Activated CD8-positive, alpha-beta T cell treated with anti-CD3 and anti-CD28 coated beads for 36 hours (primary cell): ENCODE data around the gene MCMBP. TPM values are rescaled to one million over a fixed set of nuclear protein-coding genes. Genes with fewer than 3 reads are reported as not detected.
"Not testable (repeated sequence)": the region's sequence is repeated elsewhere in the genome, so short reads cannot be mapped to it uniquely, and the experiment has no call there.

Experiments
- ATAC-seq: fragments of 200-7000 bp; cut with Tn5 transposase; one replicate; pipeline ENCODE4 v1.10.0; 2021; ENCODE audit warnings: mild to moderate bottlenecking, moderate library complexity
- CTCF ChIA-PET: fragments of 350-600 bp; sonication (Branson Sonifier 250); formaldehyde crosslinking; loops from one replicate; lab custom pipeline; 2021; ENCODE audit warnings: antibody characterized with exemption; lab: Charles Lee
- POLR2A ChIA-PET: fragments of 350-600 bp; sonication (Branson Sonifier 250); formaldehyde crosslinking; loops from one replicate; lab custom pipeline; 2021; ENCODE audit warnings: antibody characterized with exemption; lab: Charles Lee
- DNase-seq: peaks from one replicate; pipeline ENCODE4 v3.0.0-alpha.2; 2020
- H3K27ac Mint-ChIP-seq: one replicate; pipeline ENCODE4 v1.8.0; 2021; ENCODE audit warnings: mild to moderate bottlenecking, mixed read lengths
- H3K27me3 Mint-ChIP-seq: one replicate; pipeline ENCODE4 v1.8.0; 2021; ENCODE audit warnings: mixed read lengths
- H3K36me3 Mint-ChIP-seq: one replicate; pipeline ENCODE4 v1.8.0; 2021; ENCODE audit warnings: low read depth, mixed read lengths
- H3K4me1 Mint-ChIP-seq: one replicate; pipeline ENCODE4 v1.8.0; 2021; ENCODE audit warnings: low read depth, mixed read lengths
- H3K4me3 Mint-ChIP-seq: one replicate; pipeline ENCODE4 v1.8.0; 2021; ENCODE audit warnings: mild to moderate bottlenecking, moderate library complexity, mixed read lengths
- H3K9me3 Mint-ChIP-seq: one replicate; pipeline ENCODE4 v1.8.0; 2021; ENCODE audit warnings: mixed read lengths
- CTCF ChIP-seq: fragments of 200-600 bp; IDR thresholded peaks from one replicate; pipeline ENCODE4 v1.8.0; 2022; ENCODE audit warnings: antibody characterized with exemption, mild to moderate bottlenecking
- intact Hi-C: fragments of 100-400 bp; cut with micrococcal nuclease; formaldehyde crosslinking; loops from one replicate; pipeline ENCODE4 v1.10.0; 2022
- total RNA-seq, 2 experiments: library from RNA; stranded (reverse); gene quantifications; one replicate each; pipeline ENCODE4 v1.2.3, GENCODE V29; 2021

Gene MCMBP
- total RNA-seq, 2 experiments from 2014 or later = 86.2 to 90.5 TPM

DNA sequence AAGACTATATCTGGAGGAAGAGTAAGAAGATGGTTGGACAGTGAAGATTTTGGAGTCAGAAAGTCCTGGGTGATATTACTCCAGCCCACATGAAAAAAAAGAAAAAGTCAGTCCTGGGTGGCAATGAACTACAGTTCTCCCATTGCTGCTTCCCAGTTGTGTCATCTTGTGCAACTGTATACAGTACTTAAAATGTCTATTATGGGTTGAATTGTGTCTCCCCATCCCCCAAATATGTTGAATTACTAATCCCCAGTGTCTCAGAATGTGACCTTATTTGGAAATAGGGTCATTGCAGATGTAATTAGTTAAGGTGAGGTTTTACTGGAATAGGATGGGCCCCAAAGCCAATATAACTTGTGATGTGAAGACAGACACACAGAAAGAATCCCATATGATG lies 35.5 kb upstream of the MCMBP start:
- no peaks in the 10 kb centered on the region for H3K9me3 Mint-ChIP-seq
- TF ChIP-seq CTCF = no peak
- H3K4me1 Mint-ChIP-seq = no peaks in the 10 kb centered on the region
- no peak overlapping the region for H3K4me3 Mint-ChIP-seq
- POLR2A ChIA-PET = interaction anchor here (0.9 kb wide), 1 partner anchor 11 kb away, joined by 3 read pairs; no protein-coding TSS in a partner anchor
- no peak for DNase-seq
- H3K27ac Mint-ChIP-seq = no peak overlapping the region
- peaks cover 39% of the 10 kb centered on the region for H3K36me3 Mint-ChIP-seq
- intact Hi-C loops = no loop called here
- CTCF ChIA-PET = interaction anchor here (0.7 kb wide), 1 partner anchor 35 kb away, joined by 3 read pairs; no protein-coding TSS in a partner anchor
- no peaks in the 10 kb centered on the region for H3K27me3 Mint-ChIP-seq
- ATAC-seq = no peak

DNA sequence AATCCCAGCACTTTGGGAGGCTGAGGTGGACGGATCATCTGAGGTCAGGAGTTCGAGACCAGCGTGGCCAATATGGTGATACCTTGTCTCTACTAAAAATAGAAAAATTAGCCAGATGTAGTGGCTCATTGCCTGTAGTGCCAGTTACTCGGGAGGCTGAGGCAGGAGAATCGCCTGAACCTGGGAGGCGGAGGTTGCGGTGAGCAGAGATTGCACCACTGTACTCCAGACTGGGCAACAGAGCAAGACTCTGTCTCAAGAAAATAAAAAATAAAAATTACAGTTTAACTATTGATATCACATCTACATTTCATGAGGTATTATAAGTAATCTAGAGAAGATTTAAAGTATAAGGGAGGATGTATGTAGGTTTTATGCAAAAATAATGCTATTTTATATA lies 35.1 kb upstream of the MCMBP start:
- H3K27me3 Mint-ChIP-seq, H3K4me3 Mint-ChIP-seq, H3K9me3 Mint-ChIP-seq, CTCF ChIA-PET, intact Hi-C loops, H3K4me1 Mint-ChIP-seq, H3K27ac Mint-ChIP-seq, ATAC-seq, DNase-seq: not testable (repeated sequence)
- POLR2A ChIA-PET = interaction anchor here (0.9 kb wide), 1 partner anchor 11 kb away, joined by 3 read pairs; no protein-coding TSS in a partner anchor
- H3K36me3 Mint-ChIP-seq = peaks cover 38% of the 10 kb centered on the region

DNA sequence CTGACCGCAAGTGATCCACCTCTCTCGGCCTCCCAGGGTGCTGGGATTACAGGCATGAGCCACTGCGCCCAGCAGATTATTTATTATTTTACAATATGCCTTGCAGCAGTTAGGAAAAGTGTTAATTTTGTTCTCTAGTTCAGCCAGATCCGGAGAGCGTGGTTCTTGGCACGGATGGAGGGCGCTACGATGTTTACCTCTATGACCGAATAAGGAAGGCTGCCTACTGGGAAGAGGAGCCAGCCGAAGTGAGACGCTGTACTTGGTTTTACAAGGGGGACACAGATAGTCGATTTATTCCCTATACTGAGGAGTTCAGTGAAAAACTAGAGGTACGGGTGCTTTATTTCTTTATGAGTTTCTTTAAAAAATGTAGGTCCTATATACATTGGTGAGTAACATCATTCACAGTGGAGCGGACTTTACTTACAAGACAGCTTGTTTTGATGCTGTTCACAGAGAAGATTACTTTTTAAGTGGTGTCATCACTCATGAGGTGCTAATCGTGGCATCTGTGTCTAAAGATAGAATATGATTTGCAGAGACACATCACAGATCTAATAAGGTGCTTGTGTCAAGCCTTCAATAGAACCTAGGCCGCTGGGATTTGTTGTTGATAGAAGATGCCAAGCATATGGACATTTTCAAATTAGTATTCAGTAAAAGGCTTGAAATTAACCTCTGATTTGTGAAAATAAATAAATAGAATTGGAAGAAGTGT lies 31.5 kb upstream of the MCMBP start:
- Mint-ChIP-seq H3K4me3 (no peak overlapping the region), H3K9me3 (no peaks in the 10 kb centered on the region), H3K36me3 (peaks cover 34% of the 10 kb centered on the region), H3K27ac (no peak overlapping the region), H3K27me3 (no peaks in the 10 kb centered on the region), H3K4me1 (peaks cover 6% of the 10 kb centered on the region)
- no peak for DNase-seq
- no peak for TF ChIP-seq CTCF
- POLR2A ChIA-PET = interaction anchor here (0.6 kb wide), 1 partner anchor 235 kb away, joined by 3 read pairs; no protein-coding TSS in a partner anchor
- ATAC-seq = no peak
- intact Hi-C loops = no loop called here
- CTCF ChIA-PET = interaction anchor here (2.6 kb wide), 1 partner anchor 45 kb away, joined by 6 read pairs; no protein-coding TSS in a partner anchor

DNA sequence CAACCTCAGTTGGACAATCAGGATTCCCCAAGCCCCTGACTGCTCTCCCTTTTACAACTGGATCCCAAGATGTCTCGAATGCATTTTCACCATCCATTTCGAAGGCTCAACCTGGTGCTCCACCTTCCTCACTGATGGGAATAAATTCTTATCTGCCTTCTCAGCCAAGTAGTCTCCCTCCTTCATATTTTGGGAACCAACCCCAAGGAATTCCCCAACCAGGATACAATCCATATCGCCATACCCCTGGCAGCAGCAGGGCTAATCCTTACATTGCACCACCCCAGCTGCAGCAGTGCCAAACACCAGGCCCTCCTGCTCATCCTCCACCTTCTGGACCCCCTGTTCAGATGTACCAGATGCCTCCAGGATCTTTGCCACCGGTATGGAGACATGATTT lies 25.9 kb upstream of the MCMBP start:
- peaks cover 54% of the 10 kb centered on the region for H3K4me1 Mint-ChIP-seq
- no peak for TF ChIP-seq CTCF
- H3K36me3 Mint-ChIP-seq = peaks cover 31% of the 10 kb centered on the region
- H3K4me3 Mint-ChIP-seq = no peak overlapping the region
- CTCF ChIA-PET = interaction anchor here (0.8 kb wide), 1 partner anchor 39 kb away, joined by 3 read pairs; no protein-coding TSS in a partner anchor
- intact Hi-C loops = no loop called here
- no peaks in the 10 kb centered on the region for H3K27me3 Mint-ChIP-seq
- H3K27ac Mint-ChIP-seq = no peak overlapping the region
- ATAC-seq (no peak), DNase-seq (no peak)
- POLR2A ChIA-PET = interaction anchor here (1.2 kb wide), 1 partner anchor 26 kb away, joined by 3 read pairs; the partner anchor contains the start of gene MCMBP
- H3K9me3 Mint-ChIP-seq = no peaks in the 10 kb centered on the region

GRCh38 chr10:119896937-119897770 lies 24.5 kb upstream of the MCMBP start:
- H3K4me3 Mint-ChIP-seq = no peak overlapping the region
- CTCF ChIA-PET = interaction anchor here (0.6 to 1.6 kb wide), 3 partner anchors 9 to 38 kb away, joined by 3 to 5 read pairs (median 4); no protein-coding TSS in a partner anchor
- H3K9me3 Mint-ChIP-seq = no peaks in the 10 kb centered on the region
- no peaks in the 10 kb centered on the region for H3K27me3 Mint-ChIP-seq
- ATAC-seq (no peak), DNase-seq (no peak)
- H3K27ac Mint-ChIP-seq = peak overlapping the region; percentile 2
- peaks cover 57% of the 10 kb centered on the region for H3K4me1 Mint-ChIP-seq
- intact Hi-C loops = no loop called here
- TF ChIP-seq CTCF = no peak
- H3K36me3 Mint-ChIP-seq = peaks cover 28% of the 10 kb centered on the region
- POLR2A ChIA-PET = interaction anchor here (0.8 to 3.0 kb wide), 2 partner anchors 10 to 24 kb away, joined by 3 to 12 read pairs; partner anchors contain the start of gene MCMBP
